Tibial artery (tissue), 4 donors: ENCODE results near the gene ACP7.
A peak's percentile ranks its signal among the peaks of the same experiment; 100 is the strongest.

Experiments
- DNase-seq, 2 donors: peaks; one replicate each; pipeline ENCODE4 v3.0.0-alpha.2; 2019
- H3K27ac ChIP-seq, 2 donors: fragments of 200-600 bp; sonication (generic) in 1 of 2; 1 replicate in 1 of 2; 2 replicates in 1 of 2; pipeline ENCODE4 v1.5.1; 2018 to 2019; ENCODE audit warnings: mild to moderate bottlenecking in 1 of 2
- H3K27me3 ChIP-seq, 2 donors: fragments of 200-600 bp; sonication (generic) in 1 of 2; one replicate each; pipeline versions ENCODE4 v1.5.1 to v1.6.0; 2016 to 2019
- H3K36me3 ChIP-seq, 3 donors: fragments of 200-600 bp; sonication (generic) in 2 of 3; one replicate each; pipeline ENCODE4 v1.5.1; 2016 to 2019; ENCODE audit warnings: mild to moderate bottlenecking in 2 of 3
- H3K4me1 ChIP-seq, 4 donors: fragments of 200-600 bp; sonication (generic) in 2 of 4; 1 replicate in 3 of 4; 2 replicates in 1 of 4; pipeline ENCODE4 v1.5.1; 2016 to 2019
- H3K4me3 ChIP-seq, 2 donors: fragments of 200-600 bp; sonication (generic) in 1 of 2; 1 replicate in 1 of 2; 2 replicates in 1 of 2; pipeline ENCODE4 v1.5.1; 2018 to 2019; ENCODE audit warnings: mild to moderate bottlenecking in 2 of 2
- H3K9me3 ChIP-seq, 3 donors: fragments of 200-600 bp; sonication (generic) in 1 of 3; one replicate each; pipeline ENCODE4 v1.5.1; 2016 to 2019
- intact Hi-C: fragments of 100-400 bp; cut with DNase I; formaldehyde crosslinking; loops from one replicate; pipeline ENCODE4 v1.15.0; 2023; ENCODE audit warnings: low total_unique reads
- TF ChIP-seq, protein P1 (sequence below), 2 experiments: fragments of 200-600 bp in 1 of 2; fragments of 450-650 bp in 1 of 2; IDR thresholded peaks; one replicate each; pipeline ENCODE4 v1.5.1; 2017 to 2019; ENCODE audit warnings: antibody characterized with exemption in 2 of 2, mild to moderate bottlenecking in 1 of 2, moderate library complexity in 1 of 2

ACP7 gene

GRCh38 chr19:39158646-39159260 lies 74.6 kb downstream of the ACP7 start:
- TF ChIP-seq, protein P1, sequence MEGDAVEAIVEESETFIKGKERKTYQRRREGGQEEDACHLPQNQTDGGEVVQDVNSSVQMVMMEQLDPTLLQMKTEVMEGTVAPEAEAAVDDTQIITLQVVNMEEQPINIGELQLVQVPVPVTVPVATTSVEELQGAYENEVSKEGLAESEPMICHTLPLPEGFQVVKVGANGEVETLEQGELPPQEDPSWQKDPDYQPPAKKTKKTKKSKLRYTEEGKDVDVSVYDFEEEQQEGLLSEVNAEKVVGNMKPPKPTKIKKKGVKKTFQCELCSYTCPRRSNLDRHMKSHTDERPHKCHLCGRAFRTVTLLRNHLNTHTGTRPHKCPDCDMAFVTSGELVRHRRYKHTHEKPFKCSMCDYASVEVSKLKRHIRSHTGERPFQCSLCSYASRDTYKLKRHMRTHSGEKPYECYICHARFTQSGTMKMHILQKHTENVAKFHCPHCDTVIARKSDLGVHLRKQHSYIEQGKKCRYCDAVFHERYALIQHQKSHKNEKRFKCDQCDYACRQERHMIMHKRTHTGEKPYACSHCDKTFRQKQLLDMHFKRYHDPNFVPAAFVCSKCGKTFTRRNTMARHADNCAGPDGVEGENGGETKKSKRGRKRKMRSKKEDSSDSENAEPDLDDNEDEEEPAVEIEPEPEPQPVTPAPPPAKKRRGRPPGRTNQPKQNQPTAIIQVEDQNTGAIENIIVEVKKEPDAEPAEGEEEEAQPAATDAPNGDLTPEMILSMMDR (IDR thresholded peaks at IDR 0.05): no peak
- Histone ChIP-seq H3K9me3 (no peaks in the 10 kb centered on the region), H3K36me3 (peaks cover 0 to 4% (median 0%) of the 10 kb centered on the region in 3 donors), H3K4me3 (no peak overlapping the region), H3K4me1 (peaks cover 0 to 76% (median 34%) of the 10 kb centered on the region in 4 donors), H3K27me3 (no peaks in the 10 kb centered on the region), H3K27ac (no peak overlapping the region)
- DNase-seq: no peak
- intact Hi-C loops: no loop called here

DNA sequence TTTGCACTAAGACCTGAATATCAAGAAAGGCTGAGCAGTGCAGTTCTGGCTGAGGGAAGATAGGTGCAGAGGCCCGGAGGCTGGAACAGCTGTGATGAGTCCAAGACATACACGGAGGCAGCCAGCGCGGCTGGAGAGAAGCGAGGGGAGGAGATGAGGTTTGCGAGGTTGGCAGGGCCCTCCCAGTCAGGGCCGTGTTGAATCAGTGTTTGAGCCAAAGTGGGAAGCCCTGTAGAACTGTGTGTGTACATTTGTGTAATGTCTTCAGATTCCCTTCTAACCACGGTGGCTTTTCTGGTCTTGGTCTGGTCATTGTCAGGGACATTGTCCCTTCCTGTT lies 76.3 kb downstream of the ACP7 start:
- DNase-seq: peak in 1 of 2 donors; percentile 69
- intact Hi-C loops: no loop called here
- no peaks in the 10 kb centered on the region for H3K27me3 ChIP-seq
- H3K9me3 ChIP-seq: no peaks in the 10 kb centered on the region
- TF ChIP-seq, protein P1 (IDR thresholded peaks at IDR 0.05): no peak
- H3K36me3 ChIP-seq: peaks cover 0 to 4% (median 0%) of the 10 kb centered on the region in 3 donors
- H3K4me1 ChIP-seq: peaks cover 0 to 66% (median 34%) of the 10 kb centered on the region in 4 donors
- H3K4me3 ChIP-seq: no peak overlapping the region
- peak overlapping the region in 1 of 2 donors; percentile 33 for H3K27ac ChIP-seq
